Thyroid gland (tissue), 4 donors: ENCODE measurements around the gene METAP2.

ENCODE experiments used
- POLR2A ChIP-seq, 2 donors: fragments of 450-650 bp; IDR thresholded peaks; one replicate each; pipeline ENCODE4 v1.6.1; 2017; ENCODE audit warnings: antibody characterized with exemption in 2 of 2, mild to moderate bottlenecking in 2 of 2, moderate library complexity in 1 of 2
- TF ChIP-seq, protein P1 (sequence below), 6 experiments: fragments of 200-600 bp in 3 of 6; fragments of 450-650 bp in 3 of 6; sonication (generic) in 3 of 6; IDR thresholded peaks; one replicate each; pipeline ENCODE4 v1.5.1; 2016 to 2019; ENCODE audit warnings: antibody characterized with exemption in 6 of 6, mild to moderate bottlenecking in 2 of 6, inconsistent platforms in 1 of 6, moderate library complexity in 1 of 6

DNA sequence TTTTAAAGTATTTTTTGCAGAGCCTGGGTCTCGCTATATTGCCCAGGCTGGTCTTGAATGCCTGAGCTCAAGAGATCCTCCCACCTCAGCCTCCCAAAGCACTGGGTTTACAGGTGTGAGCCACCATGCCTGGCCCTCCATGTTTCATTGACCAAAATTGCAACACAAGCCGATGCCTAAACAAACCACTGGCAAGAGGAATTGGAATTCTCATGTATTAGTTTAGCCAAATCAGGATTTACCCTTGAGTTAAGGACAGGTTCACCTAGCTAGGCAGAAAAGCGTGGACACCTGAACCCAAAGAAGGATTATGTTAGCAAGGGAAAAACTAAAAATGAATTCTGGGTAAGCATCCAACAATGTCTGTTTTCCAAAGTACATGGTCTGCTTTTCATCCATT is 14.6 kb upstream of the METAP2 start:
- TF ChIP-seq, protein P1, sequence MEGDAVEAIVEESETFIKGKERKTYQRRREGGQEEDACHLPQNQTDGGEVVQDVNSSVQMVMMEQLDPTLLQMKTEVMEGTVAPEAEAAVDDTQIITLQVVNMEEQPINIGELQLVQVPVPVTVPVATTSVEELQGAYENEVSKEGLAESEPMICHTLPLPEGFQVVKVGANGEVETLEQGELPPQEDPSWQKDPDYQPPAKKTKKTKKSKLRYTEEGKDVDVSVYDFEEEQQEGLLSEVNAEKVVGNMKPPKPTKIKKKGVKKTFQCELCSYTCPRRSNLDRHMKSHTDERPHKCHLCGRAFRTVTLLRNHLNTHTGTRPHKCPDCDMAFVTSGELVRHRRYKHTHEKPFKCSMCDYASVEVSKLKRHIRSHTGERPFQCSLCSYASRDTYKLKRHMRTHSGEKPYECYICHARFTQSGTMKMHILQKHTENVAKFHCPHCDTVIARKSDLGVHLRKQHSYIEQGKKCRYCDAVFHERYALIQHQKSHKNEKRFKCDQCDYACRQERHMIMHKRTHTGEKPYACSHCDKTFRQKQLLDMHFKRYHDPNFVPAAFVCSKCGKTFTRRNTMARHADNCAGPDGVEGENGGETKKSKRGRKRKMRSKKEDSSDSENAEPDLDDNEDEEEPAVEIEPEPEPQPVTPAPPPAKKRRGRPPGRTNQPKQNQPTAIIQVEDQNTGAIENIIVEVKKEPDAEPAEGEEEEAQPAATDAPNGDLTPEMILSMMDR (IDR thresholded peaks at IDR 0.05): no peak
- TF ChIP-seq POLR2A (IDR thresholded peaks at IDR 0.05): no peak
